ENCODE results near the gene GBP7. TPM values are rescaled to one million over a fixed set of nuclear protein-coding genes. Genes with fewer than 3 reads are reported as not detected.

GBP7 gene
- total RNA-seq, 1 donor from 2014 or later: not detected

DNA sequence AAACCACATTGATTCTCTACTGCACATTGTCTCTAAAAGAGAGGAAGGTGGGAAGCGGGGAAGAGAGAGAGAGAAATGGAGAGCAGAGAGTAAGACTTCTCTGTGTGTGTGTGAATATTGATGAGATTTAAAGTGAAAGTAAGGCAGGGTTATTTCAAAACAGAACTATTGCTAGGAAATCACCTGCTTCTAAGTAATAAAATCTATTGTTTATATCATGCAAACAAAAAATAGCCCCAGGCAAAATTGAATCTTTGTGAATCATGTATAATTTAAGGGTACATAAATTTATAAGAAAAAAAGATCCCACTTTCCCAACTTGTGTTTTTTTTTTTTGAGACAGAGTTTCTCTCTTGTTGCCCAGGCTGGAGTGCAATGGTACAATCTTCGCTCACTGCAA, 1.2 kb upstream of the GBP7 start:
- TF ChIP-seq, protein P1, sequence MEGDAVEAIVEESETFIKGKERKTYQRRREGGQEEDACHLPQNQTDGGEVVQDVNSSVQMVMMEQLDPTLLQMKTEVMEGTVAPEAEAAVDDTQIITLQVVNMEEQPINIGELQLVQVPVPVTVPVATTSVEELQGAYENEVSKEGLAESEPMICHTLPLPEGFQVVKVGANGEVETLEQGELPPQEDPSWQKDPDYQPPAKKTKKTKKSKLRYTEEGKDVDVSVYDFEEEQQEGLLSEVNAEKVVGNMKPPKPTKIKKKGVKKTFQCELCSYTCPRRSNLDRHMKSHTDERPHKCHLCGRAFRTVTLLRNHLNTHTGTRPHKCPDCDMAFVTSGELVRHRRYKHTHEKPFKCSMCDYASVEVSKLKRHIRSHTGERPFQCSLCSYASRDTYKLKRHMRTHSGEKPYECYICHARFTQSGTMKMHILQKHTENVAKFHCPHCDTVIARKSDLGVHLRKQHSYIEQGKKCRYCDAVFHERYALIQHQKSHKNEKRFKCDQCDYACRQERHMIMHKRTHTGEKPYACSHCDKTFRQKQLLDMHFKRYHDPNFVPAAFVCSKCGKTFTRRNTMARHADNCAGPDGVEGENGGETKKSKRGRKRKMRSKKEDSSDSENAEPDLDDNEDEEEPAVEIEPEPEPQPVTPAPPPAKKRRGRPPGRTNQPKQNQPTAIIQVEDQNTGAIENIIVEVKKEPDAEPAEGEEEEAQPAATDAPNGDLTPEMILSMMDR (IDR thresholded peaks at IDR 0.05; ENCODE audit: unreplicated experiment): no peak
- H3K9me3 Mint-ChIP-seq: no peaks in the 10 kb centered on the region
- H3K27ac Mint-ChIP-seq: no peak overlapping the region
- H3K4me3 Mint-ChIP-seq: no peak overlapping the region
- DNase-seq (ENCODE audit: low spot score in 2 of 2, unreplicated experiment in 2 of 2): no peak
- no peaks in the 10 kb centered on the region for H3K27me3 Mint-ChIP-seq (ENCODE audit: low read depth)
- no peaks in the 10 kb centered on the region for H3K4me1 Mint-ChIP-seq
- peaks cover under 1% of the 10 kb centered on the region for H3K36me3 Mint-ChIP-seq

DNA sequence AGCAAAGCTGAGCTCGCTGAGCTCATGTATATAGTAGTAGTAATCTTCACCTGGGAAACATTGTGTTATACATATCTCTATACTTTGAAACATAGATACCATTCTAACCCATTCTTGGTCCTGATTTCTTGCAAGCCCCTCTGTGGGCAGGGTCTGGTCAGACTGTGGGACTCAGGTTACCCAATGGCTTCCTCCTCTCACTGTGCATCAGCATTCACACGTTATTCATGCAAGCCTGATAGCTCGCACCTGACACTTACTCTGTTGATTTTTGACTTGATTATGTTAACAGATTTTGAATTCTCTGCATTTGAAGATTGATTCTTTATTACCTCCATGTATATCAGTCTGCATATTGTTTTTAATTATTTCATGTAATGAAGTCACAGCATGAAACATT, 1.3 kb downstream of the GBP7 start:
- H3K27me3 Mint-ChIP-seq (ENCODE audit: low read depth): no peaks in the 10 kb centered on the region
- H3K36me3 Mint-ChIP-seq: no peaks in the 10 kb centered on the region
- no peak overlapping the region for H3K4me3 Mint-ChIP-seq
- no peak for DNase-seq (ENCODE audit: low spot score in 2 of 2, unreplicated experiment in 2 of 2)
- H3K27ac Mint-ChIP-seq: no peak overlapping the region
- H3K9me3 Mint-ChIP-seq: no peaks in the 10 kb centered on the region
- H3K4me1 Mint-ChIP-seq: no peaks in the 10 kb centered on the region
- TF ChIP-seq, protein P1 (IDR thresholded peaks at IDR 0.05; ENCODE audit: unreplicated experiment): no peak

DNA sequence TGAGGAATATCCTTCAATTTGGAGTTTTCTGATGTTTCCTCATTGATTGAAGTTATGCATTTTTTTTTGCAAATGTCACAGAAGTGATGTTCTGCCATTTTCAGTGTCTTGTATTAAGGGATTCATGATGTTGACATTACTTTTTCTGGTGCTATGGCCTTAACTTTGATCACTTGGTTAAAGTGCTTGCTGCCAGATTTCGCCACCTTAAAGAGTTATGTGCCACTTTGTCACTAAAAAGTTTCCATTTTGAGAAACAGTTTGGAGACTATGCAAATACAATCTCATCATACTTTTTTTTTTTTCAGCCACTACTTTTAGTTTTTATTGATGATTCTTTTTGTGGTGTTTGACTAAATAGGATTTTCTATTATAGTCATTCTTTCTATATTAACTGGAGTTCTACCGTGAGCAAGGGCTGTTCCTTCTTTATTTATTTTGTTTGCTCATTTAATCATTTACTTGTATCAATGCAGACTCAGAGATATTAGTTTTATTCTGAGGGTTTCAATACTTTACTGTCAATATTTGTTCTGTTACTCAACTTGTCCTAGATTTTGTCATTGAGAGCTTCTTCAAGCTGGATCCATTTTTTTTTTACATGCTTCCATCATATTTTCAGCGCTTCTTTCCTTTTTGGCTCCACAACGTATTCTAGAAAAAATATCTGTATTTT, 3.2 kb downstream of the GBP7 start:
- Mint-ChIP-seq H3K27me3 (ENCODE audit: low read depth) (no peaks in the 10 kb centered on the region), H3K9me3 (no peaks in the 10 kb centered on the region), H3K4me1 (peaks cover 5% of the 10 kb centered on the region), H3K27ac (no peak overlapping the region), H3K36me3 (no peaks in the 10 kb centered on the region), H3K4me3 (no peak overlapping the region)
- TF ChIP-seq, protein P1 (IDR thresholded peaks at IDR 0.05; ENCODE audit: unreplicated experiment): no peak
- no peak for DNase-seq (ENCODE audit: low spot score in 2 of 2, unreplicated experiment in 2 of 2)

DNA sequence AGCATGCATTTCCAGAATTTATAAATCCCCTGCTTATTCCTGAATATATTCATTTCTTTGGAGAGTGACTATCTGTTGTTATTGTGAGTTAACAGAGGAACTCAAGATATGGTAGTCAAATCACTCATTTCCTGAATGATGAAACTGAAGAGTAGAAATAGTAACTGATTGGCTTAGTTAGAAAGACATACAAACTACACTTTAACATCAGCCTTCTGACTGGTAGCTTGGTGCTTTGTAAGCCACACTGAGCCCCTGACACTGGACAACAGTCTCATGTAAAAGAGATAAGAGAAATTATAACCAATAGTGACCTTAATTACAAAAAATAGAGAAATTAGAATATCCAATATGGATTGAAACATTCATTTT, 4.8 kb downstream of the GBP7 start:
- DNase-seq (ENCODE audit: low spot score in 2 of 2, unreplicated experiment in 2 of 2): no peak
- TF ChIP-seq, protein P1 (IDR thresholded peaks at IDR 0.05; ENCODE audit: unreplicated experiment): no peak
- no peak overlapping the region for H3K4me3 Mint-ChIP-seq
- H3K4me1 Mint-ChIP-seq: peaks cover 12% of the 10 kb centered on the region
- H3K36me3 Mint-ChIP-seq: no peaks in the 10 kb centered on the region
- no peaks in the 10 kb centered on the region for H3K9me3 Mint-ChIP-seq
- H3K27me3 Mint-ChIP-seq (ENCODE audit: low read depth): no peaks in the 10 kb centered on the region
- no peak overlapping the region for H3K27ac Mint-ChIP-seq

- Mint-ChIP-seq H3K27me3 (ENCODE audit: low read depth) (no peaks in the 10 kb centered on the region), H3K9me3 (no peaks in the 10 kb centered on the region), H3K27ac (no peak overlapping the region), H3K4me3 (no peak overlapping the region), H3K36me3 (no peaks in the 10 kb centered on the region), H3K4me1 (peaks cover 12% of the 10 kb centered on the region)
- TF ChIP-seq, protein P1 (IDR thresholded peaks at IDR 0.05; ENCODE audit: unreplicated experiment): no peak
- DNase-seq (ENCODE audit: low spot score in 2 of 2, unreplicated experiment in 2 of 2): no peak
Measured at GRCh38 chr1:89170170-89171066, 5.4 kb downstream of the GBP7 start.
